ENCODE measurements around the gene NT5DC4. TPM values are rescaled to one million over a fixed set of nuclear protein-coding genes. Genes with fewer than 3 reads are reported as not detected.

NT5DC4 gene
- total RNA-seq, 1 experiment from 2014 or later = not detected

DNA sequence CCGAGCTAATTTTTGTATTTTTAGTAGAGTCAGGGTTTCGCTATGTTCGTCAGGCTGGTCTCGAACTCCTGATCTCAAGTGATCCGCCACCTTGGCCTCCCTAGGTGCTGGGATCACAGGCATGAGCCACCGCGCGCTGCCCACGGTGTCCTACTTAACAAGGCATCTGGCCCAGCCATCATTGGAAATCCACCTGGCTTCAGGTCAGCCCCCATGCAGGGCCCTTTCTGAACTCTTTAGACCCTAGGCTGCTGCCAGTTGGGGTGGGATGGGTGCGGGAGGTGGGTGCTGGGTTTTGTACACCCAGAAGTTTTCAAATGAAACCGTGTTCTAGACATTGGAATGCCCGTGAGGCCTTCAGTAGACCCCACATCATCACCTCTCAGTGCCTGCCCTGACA is 26.6 kb upstream of the NT5DC4 start:
- intact Hi-C loops (cut with micrococcal nuclease; ENCODE audit: unreplicated experiment) (no loop called here), in situ Hi-C loops (cut with HindIII; ENCODE audit: low pct_unique_long_range_greater_than_20kb, low sequenced_read_pairs) (no loop called here)
- ATAC-seq (no peak), DNase-seq (ENCODE audit: low read depth, low spot score) (no peak)
- Histone ChIP-seq H3K27me3 (ENCODE audit: control insufficient read depth, insufficient read depth, low read length) (no peaks in the 10 kb centered on the region), H3K9me3 (ENCODE audit: control insufficient read depth, insufficient read depth, low read depth, low read length) (no peaks in the 10 kb centered on the region), H3K4me3 (ENCODE audit: low read depth in 2 of 2, low read length in 2 of 2) (no peak overlapping the region), H3K4me1 (ENCODE audit: control insufficient read depth, insufficient read depth, low read length) (peaks cover 23% of the 10 kb centered on the region), H3K36me3 (ENCODE audit: control insufficient read depth, insufficient read depth, low read length) (no peaks in the 10 kb centered on the region), H3K27ac (ENCODE audit: low read length) (no peak overlapping the region)
- TF ChIP-seq TCF7L2 (IDR thresholded peaks at IDR 0.05; ENCODE audit: low read depth, low read length) = no peak
- TF ChIP-seq CTCF (IDR thresholded peaks at IDR 0.05) = no peak
- no peak for TF ChIP-seq SIN3A (IDR thresholded peaks at IDR 0.05; ENCODE audit: borderline replicate concordance, insufficient read depth, low read depth, low read length)
- TF ChIP-seq POLR2AphosphoS5 (IDR thresholded peaks at IDR 0.05; ENCODE audit: low read depth, low read length) = no peak
- TF ChIP-seq REST (IDR thresholded peaks at IDR 0.05; ENCODE audit: insufficient read depth in 1 of 2, low read depth in 2 of 2, low read length in 1 of 2) = no peak
- POLR2A ChIA-PET = no interaction called here
- no TSS peak for BruUV-seq (replicated peaks)
- CTCF ChIA-PET = no interaction called here

DNA sequence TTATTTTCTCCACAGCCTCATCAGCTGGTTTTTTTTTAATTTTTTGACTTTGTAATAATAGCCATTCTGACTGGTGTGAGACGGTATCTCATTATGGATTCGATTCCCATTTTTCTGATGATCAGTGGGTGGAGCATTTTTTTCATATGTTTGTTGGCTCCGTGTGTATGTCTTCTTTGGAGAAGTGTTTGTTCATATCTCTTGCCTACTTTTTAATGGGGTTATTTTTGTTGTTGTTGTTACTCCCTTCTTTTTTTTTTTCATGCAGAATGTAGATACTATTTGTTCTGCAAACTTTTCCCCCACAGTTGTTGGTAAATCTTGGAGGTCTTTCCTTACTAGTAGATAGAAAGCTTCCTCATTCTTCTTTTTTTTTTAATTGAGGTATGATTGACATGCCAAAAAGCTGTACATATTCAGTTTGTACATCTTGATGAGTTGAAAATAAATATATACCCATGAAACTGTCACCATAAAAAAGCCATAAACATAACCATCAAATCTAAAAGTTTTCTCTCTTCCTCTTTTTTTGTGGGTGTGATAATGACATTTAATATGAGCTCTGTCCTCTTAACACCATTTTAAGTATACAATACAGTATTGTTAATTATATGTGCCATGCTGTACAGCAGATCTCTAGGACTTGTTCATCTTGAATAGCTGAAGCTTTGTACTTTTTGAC is 21.8 kb upstream of the NT5DC4 start:
- Histone ChIP-seq H3K27me3 (ENCODE audit: control insufficient read depth, insufficient read depth, low read length) (no peaks in the 10 kb centered on the region), H3K9me3 (ENCODE audit: control insufficient read depth, insufficient read depth, low read depth, low read length) (no peaks in the 10 kb centered on the region), H3K4me3 (ENCODE audit: low read depth in 2 of 2, low read length in 2 of 2) (no peak overlapping the region), H3K4me1 (ENCODE audit: control insufficient read depth, insufficient read depth, low read length) (no peaks in the 10 kb centered on the region), H3K27ac (ENCODE audit: low read length) (no peak overlapping the region), H3K36me3 (ENCODE audit: control insufficient read depth, insufficient read depth, low read length) (no peaks in the 10 kb centered on the region)
- ChIA-PET CTCF (interaction anchor here (0.6 kb wide), 2 partner anchors 49 to 469 kb away, joined by 3 to 4 read pairs; no protein-coding TSS in a partner anchor), POLR2A (interaction anchor here (0.5 to 0.6 kb wide), 3 partner anchors 20 to 54 kb away, joined by 4 to 9 read pairs (median 8); no protein-coding TSS in a partner anchor)
- ATAC-seq (no peak), DNase-seq (ENCODE audit: low read depth, low spot score) (no peak)
- in situ Hi-C loops (cut with HindIII; ENCODE audit: low pct_unique_long_range_greater_than_20kb, low sequenced_read_pairs) = no loop called here
- BruUV-seq (replicated peaks) = no TSS peak
- intact Hi-C loops (cut with micrococcal nuclease; ENCODE audit: unreplicated experiment) = no loop called here
- no peak for TF ChIP-seq REST (IDR thresholded peaks at IDR 0.05; ENCODE audit: insufficient read depth in 1 of 2, low read depth in 2 of 2, low read length in 1 of 2)
- TF ChIP-seq TCF7L2 (IDR thresholded peaks at IDR 0.05; ENCODE audit: low read depth, low read length) = no peak
- no peak for TF ChIP-seq POLR2AphosphoS5 (IDR thresholded peaks at IDR 0.05; ENCODE audit: low read depth, low read length)
- no peak for TF ChIP-seq CTCF (IDR thresholded peaks at IDR 0.05)
- TF ChIP-seq SIN3A (IDR thresholded peaks at IDR 0.05; ENCODE audit: borderline replicate concordance, insufficient read depth, low read depth, low read length) = no peak

Data from Panc1 (cell line).